ENCODE results near the gene SVIL.

The SVIL gene

GRCh38 chr10:29501692-29502091 lies 133.1 kb downstream of the SVIL start:
- peaks cover 78% of the 10 kb centered on the region for H3K36me3 ChIP-seq
- TF ChIP-seq CTCF (IDR thresholded peaks at IDR 0.05): no peak
- no peak overlapping the region for H3K27ac ChIP-seq
- no peak overlapping the region for H3K4me3 ChIP-seq (ENCODE audit: low read depth in 1 of 2, low read length in 1 of 2)
- H3K4me1 ChIP-seq (ENCODE audit: control insufficient read depth in 1 of 2, insufficient read depth in 1 of 2, low read depth in 1 of 2, low read length in 1 of 2): no peaks in the 10 kb centered on the region
- H3K27me3 ChIP-seq: no peaks in the 10 kb centered on the region
- no peaks in the 10 kb centered on the region for H3K9me3 ChIP-seq

- Histone ChIP-seq H3K4me3 (ENCODE audit: low read depth in 1 of 2, low read length in 1 of 2) (no peak overlapping the region), H3K36me3 (peaks cover 84% of the 10 kb centered on the region), H3K9me3 (no peaks in the 10 kb centered on the region)
Measured at GRCh38 chr10:29499993-29500537, 134.7 kb downstream of the SVIL start.

GRCh38 chr10:29496341-29497162 lies 138.2 kb downstream of the SVIL start:
- TF ChIP-seq CTCF (IDR thresholded peaks at IDR 0.05): peak; percentile 72
- Histone ChIP-seq H3K36me3 (peaks cover 93% of the 10 kb centered on the region), H3K27me3 (no peaks in the 10 kb centered on the region), H3K4me3 (ENCODE audit: low read depth in 1 of 2, low read length in 1 of 2) (no peak overlapping the region), H3K9me3 (no peaks in the 10 kb centered on the region), H3K27ac (no peak overlapping the region), H3K4me1 (ENCODE audit: control insufficient read depth in 1 of 2, insufficient read depth in 1 of 2, low read depth in 1 of 2, low read length in 1 of 2) (no peaks in the 10 kb centered on the region)

More at GRCh38 chr10:29499993-29500537, 134.7 kb downstream of the SVIL start:
- no peak for TF ChIP-seq CTCF (IDR thresholded peaks at IDR 0.05)
- Histone ChIP-seq H3K27ac (peak overlapping the region; percentile 54), H3K27me3 (no peaks in the 10 kb centered on the region), H3K4me1 (ENCODE audit: control insufficient read depth in 1 of 2, insufficient read depth in 1 of 2, low read depth in 1 of 2, low read length in 1 of 2) (no peaks in the 10 kb centered on the region)

- no peaks in the 10 kb centered on the region for H3K4me1 ChIP-seq (ENCODE audit: control insufficient read depth in 1 of 2, insufficient read depth in 1 of 2, low read depth in 1 of 2, low read length in 1 of 2)
- H3K27me3 ChIP-seq: no peaks in the 10 kb centered on the region
- no peak for TF ChIP-seq CTCF (IDR thresholded peaks at IDR 0.05)
- H3K36me3 ChIP-seq: peaks cover 98% of the 10 kb centered on the region
- no peak overlapping the region for H3K27ac ChIP-seq
- no peak overlapping the region for H3K4me3 ChIP-seq (ENCODE audit: low read depth in 1 of 2, low read length in 1 of 2)
- no peaks in the 10 kb centered on the region for H3K9me3 ChIP-seq
Measured at GRCh38 chr10:29495366-29495765, 139.4 kb downstream of the SVIL start.

- no peak for TF ChIP-seq CTCF (IDR thresholded peaks at IDR 0.05)
- Histone ChIP-seq H3K4me3 (ENCODE audit: low read depth in 1 of 2, low read length in 1 of 2) (no peak overlapping the region), H3K4me1 (ENCODE audit: control insufficient read depth in 1 of 2, insufficient read depth in 1 of 2, low read depth in 1 of 2, low read length in 1 of 2) (no peaks in the 10 kb centered on the region), H3K36me3 (peaks cover 98% of the 10 kb centered on the region), H3K27me3 (no peaks in the 10 kb centered on the region), H3K27ac (no peak overlapping the region), H3K9me3 (no peaks in the 10 kb centered on the region)
Measured at GRCh38 chr10:29493697-29494096, 141.1 kb downstream of the SVIL start.
